G401 (cell line): ENCODE results near the gene PDE6A. TPM values are rescaled to one million over a fixed set of nuclear protein-coding genes. Genes with fewer than 3 reads are reported as not detected.
"Not testable (repeated sequence)": the region's sequence is repeated elsewhere in the genome, so short reads cannot be mapped to it uniquely, and the experiment has no call there.

Experiments
- DNase-seq: peaks from one replicate; pipeline ENCODE4 v3.0.0-alpha.2; 2015; ENCODE audit warnings: low spot score
- in situ Hi-C: cut with HindIII; loops from 2 replicates; pipeline ENCODE4 v1.10.0; 2016; ENCODE audit warnings: low sequenced_read_pairs, mixed read lengths
- total RNA-seq: library from RNA; depleted of rRNA; stranded (reverse); fragments of >200 nt; shearing (Covaris generic); gene quantifications from 2 replicates; pipeline ENCODE4 v1.2.3, GENCODE V29; 2014

PDE6A gene
- total RNA-seq, 1 experiment from 2014 or later, result not detected

DNA sequence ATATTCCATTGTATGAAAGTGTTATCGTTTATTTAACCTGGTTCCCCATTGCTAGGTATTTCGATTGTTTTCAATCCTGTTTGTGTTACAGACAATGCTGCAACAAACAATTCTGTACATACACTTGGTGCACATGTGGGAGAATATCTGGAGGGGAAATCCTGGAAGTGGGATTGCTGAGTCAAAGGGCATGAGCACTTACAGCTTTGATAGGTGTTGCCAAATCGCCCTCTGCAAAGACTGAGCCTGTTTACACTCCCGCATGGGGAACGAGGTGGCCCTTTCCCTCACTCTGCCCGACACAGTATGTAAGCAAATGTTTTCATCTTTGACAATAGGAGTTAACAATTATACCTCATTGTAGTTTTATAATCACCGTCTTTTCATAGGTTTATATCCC, 66.2 kb downstream of the PDE6A start:
- no peak for DNase-seq
- in situ Hi-C loops, result no loop called here

DNA sequence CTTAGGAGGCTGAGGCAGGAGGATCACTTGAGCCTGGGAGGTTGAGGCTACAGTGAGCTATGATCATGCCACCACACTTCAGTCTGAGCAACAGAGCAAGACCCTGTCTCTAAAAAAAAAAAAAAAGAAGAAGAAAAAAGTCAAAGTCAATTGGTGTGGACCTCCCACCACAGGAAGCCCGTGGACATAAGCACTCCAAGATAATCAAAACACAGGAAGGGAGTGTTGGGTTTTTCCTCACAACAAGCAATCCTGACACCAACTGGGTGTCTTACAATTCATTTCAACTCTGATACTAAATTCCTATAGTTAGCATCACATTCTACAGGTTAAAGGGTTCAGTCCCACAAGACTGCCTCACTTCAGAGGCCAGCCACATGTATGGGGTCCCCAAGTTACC, 70.7 kb downstream of the PDE6A start:
- DNase-seq, result no peak
- in situ Hi-C loops, result no loop called here

DNA sequence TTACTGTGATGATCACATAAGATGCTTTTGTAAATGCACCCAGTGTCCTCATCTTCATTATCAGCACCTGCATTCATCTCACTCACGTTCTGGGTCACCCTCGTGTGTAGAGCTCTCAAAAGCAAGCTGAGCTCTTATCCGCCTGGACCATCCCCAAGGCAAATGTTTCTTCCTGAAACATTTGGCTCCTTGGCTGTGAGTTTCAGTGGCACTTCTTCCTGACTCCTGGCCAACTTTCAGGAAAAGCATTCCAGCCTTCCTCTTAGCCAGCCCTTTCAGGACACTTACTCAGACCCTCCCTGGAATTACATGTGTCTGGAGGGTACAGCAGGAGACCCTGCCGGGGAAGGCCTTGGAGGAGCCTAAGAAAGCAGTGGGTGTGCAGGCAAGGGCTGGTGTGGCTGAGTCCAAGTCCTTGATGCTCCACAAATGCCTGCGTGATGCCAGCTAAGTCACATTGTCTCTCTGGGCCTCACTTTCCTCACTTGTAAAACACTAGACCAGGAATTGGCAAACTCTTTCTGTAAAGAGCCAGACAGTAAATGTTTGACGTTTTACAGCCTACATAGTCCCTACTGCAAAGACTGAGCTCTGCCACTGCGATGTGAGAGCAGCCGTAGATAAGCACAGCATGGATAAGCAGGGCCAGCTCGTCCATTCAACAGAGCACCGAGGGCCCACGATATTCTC, 72.1 kb downstream of the PDE6A start:
- in situ Hi-C loops, result no loop called here
- DNase-seq, result peak; percentile 18

DNA sequence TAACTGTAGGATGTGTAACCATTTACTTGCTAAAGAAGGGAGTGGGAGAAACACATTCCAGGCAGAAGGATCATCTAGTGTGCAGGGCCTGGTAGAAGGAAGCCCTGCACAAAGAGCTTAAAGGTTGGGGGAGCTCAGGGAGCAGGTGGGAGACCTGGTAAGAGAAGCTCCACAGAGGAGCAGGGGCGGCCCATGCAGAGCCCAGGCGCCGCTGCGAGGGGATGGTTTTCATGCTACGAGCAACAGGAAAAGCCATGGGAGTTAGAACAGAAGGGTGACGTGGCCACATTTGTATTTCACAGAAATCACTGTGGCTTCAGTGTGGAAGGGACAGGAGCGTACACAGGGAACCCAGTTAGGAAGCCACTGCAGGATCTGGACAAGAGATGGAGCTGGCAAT, 73.1 kb downstream of the PDE6A start:
- no peak for DNase-seq
- in situ Hi-C loops, result no loop called here

DNA sequence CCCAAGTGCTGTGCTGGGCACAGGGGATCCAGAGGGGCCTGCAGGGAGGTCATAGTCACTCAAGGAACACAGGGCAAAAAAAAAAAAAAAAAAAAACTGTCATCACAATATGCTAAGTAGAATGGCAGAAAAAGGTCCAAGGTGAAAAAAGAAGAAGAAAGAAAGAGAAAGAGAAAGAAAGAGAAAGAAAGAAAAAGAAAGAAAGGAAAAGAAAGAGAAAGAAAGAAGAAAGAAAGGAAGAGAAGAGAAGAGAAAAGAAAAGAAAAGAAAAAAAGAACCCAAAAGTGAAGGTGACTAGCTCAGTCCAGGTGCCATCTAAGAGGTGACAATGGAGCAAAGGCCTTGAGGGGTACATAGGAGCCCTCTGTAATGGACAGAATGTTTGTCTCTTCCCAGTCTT, 73.9 kb downstream of the PDE6A start:
- no peak for DNase-seq
- in situ Hi-C loops, result no loop called here

DNA sequence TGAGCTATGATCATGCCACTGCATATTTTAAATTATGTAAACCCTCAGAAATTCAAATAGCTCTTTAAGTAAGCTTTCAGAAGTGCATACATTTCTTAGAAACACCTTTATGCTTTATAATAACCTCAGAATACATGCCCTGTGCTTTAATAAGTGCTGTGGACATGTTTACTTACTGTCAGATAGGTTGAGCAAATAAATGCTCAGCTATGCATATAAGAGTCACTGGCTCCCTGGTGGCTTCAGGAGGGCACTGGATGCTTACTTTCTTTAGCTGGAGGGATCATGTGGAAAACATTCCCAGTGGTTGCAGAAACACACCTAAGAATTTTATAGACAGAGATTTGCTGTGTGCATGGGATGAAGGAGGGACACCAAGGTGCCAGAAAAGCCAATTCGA, 74.4 kb downstream of the PDE6A start:
- no peak for DNase-seq
- in situ Hi-C loops, result no loop called here

DNA sequence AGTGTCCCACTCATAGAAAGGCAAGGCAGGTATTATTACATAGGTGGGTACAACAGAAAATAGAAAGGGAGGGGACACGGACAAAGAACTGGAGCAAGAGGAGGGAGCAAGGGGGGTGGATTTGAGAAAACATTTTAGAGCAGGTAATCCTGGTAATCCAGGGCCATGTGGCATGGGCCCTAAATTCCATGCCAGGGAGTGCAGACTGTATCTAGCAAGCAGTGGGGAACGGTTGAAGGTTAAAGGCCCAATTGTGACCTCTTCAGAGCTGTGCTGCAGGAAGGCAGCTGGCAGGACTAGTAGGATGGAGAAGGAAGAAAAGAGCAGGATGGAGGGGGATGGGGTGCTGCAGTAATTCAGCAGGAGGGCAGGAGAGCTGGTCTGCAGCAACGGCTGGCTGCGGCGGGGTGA, 75.2 kb downstream of the PDE6A start:
- DNase-seq, result no peak
- in situ Hi-C loops, result no loop called here

DNA sequence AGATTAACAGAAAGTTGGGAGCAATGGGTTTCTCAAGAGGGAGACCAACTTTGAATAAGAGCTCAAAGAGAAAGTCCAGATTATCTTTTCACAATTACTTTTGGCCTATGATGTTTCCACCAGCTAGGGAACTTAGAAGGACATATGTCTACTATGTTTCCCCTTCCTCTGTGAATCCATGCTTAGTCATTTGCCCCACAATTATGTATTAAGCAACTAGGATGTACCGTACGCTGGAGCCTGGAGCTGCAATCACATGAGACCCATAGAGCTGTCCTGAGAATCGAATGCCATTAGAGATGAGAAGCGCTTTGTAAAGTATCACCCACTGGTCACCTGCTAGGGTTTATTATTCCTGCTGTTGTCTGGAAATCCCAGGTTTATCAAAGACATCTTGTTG, 78.8 kb downstream of the PDE6A start:
- in situ Hi-C loops, result no loop called here

DNA sequence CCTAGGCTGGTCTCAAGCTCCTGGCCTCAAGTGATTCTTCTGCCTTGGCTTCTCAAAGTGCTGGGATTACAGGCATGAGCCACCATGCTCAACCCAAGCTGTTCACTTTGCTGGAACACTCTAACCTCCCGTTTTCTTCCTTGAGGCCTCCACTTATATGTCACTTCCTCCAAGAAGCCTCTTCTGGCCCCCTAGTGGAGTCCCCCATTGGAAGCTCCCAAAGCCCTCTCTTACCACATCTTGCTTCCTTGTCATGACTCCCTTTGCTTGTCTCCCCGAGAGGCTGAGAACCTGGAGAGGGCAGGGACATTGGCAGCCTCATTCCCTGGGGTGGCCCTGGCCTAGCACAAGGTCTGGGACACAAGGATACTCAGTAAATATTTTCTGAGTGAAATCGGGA, 80.8 kb downstream of the PDE6A start:
- in situ Hi-C loops, result no loop called here
- DNase-seq, result no peak

More for the DNA sequence above, 78.8 kb downstream of the PDE6A start:
- no peak for DNase-seq

DNA sequence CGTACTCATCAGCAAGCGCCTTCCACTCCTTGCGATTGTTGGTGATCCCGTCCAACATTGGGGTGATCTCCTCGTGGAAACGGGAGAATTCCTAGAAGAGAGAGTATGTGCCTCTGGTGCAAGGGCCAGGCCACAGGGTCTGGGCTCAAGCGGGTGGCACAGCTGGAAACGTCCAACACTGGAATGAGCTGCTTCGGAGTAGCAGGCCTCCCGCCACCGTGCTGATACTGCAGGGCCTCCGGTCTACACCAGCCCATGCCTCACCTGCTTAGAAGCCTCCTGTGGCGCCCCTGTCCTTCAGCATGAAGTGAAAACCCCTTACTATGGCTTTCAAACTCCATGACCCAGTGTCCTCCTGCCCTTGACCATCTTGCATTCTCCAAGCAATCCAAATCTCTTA, 81.4 kb downstream of the PDE6A start:
- no peak for DNase-seq
- in situ Hi-C loops, result no loop called here

DNA sequence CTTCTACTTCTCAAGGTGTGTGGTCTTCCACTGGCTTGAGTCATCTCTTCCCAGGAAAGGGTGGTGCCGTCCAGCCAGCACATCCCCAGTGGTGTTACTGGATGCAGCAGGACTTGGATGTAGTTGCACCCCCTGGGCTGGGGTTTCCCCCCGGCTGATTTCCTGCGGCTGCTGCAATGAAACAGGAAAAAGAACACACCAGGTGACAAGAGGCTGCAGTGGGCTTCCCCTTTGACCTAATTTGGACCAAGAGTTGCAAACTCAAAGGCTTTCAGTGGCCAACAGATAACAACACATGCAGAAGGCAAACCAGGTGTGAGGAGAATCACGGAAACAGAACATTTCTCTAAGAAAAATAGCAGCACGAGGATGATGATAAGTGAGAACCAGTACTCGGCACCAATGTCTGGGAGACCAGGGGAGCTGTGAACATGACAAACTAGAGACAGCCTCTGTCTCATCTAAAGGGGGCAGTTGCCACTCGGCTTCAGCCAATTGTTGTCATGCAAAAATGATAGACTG, 83.7 kb downstream of the PDE6A start:
- in situ Hi-C loops, result no loop called here
- DNase-seq, result no peak

DNA sequence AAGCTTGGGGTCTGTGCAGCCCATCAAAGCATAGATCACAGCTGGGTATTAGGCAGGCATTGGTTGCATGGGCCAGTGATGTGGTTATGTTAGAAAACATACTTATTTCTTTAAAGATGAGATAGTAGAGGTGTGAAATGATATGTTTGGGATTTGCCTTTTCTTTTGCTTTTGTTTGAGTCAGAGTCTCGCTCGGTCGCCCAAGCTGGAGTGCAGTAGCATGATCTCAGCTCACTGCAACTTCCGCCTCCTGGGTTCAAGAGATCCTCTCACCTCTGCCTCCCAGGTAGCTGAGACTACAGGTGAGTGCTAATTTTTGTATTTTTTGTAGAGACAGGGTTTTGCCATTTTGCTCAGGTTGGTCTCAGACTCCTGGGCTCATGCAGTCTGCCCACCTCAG, 84.8 kb downstream of the PDE6A start:
- in situ Hi-C loops, result no loop called here

DNA sequence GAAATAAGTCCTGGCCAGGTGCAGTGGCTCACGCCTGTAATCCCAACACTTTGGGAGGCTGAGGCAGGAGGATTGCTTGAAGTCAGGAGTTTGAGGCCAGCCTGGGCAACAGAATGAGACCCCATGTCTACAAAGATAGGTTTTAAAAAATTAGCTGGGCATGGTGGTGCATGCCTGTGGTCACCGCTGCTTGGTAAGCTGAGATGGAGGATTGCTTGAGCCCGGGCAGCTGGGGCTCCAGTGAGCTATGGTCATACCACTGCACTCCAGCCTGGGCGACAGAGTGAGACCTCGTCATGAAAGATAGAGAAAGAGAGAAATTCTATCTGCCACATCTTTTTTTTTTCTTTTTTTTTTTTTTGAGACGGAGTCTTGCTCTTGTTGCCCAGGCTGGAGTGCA, 86.1 kb downstream of the PDE6A start:
- in situ Hi-C loops, DNase-seq: not testable (repeated sequence)

More for the DNA sequence above, 84.8 kb downstream of the PDE6A start:
- no peak for DNase-seq

DNA sequence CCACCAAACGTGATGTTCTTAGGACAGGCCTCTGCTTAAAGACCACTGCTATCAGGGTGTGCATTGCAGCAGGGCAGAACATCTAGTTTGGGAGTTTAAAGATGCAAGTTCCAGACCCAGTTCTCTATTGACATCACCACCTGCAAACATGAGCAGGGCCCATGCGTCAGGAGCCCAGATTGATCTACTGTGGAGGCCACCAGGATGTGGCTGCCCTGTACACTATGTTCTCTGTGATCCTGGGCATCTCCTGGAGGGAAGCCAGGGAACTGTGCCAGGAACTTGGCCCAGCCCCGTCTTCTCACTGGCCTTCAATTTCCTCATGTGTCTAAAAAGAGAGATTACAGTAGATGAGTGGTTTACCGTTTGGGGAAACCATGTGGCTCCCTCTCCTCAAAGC, 87.1 kb downstream of the PDE6A start:
- in situ Hi-C loops, result no loop called here
- peak; percentile 97 for DNase-seq

DNA sequence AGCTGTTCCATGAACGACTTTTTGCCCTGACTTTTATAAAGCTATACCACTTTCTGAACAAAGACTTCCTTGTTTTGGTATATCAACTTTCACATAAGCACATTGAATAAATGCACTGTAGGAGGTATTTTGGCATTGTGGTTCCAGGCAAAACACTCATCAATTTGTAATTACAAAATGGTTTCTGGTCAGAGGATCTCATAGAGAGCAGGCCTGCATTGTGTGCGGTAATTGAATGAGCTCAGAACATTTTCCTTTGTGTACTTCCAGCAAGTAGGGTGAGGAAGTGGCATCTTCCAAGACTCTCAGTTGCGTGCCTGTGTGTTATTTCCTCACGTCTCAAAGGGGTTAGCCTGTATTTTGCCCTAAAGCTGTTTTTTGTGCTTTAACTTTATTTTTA, 89.2 kb downstream of the PDE6A start:
- no peak for DNase-seq
- in situ Hi-C loops, result no loop called here

DNA sequence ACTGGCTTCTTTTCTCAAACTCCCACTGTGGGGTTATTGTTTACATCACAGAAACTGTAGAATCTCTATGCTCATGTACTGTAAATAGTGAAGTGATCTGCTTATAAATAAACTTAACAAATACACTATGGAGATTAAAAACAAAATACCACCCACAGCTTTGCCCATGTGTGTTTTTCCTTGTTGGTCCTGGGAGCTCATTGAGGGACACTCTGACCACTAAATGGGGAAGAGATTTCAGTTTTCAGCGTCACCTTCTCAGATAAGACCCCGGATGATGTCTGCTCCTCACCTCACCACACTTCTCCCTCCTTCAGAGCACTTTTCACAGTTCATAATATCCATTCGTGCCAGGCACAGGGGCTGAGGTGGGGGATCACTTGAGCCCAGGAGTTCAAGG, 89.7 kb downstream of the PDE6A start:
- in situ Hi-C loops, result no loop called here

DNA sequence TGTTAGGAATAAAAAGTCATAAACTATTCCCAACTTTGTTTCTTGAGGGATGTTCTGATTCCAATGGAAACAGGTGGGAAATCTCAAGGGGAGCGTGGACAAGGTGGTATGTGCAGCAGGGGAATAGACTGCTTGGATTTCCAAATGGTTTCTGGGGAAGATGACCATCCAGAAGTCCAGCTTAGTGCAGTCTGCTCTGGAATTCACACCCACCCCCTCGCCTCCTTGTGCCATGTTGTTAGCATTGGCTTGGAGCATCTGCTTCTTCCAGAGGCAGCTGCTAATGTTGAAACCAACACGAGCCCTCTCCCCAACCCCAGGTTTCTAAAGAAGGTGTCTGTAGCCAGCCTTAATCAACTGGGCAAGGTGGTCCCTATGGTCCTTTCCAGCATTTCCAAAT, 90.9 kb downstream of the PDE6A start:
- in situ Hi-C loops, result no loop called here
- no peak for DNase-seq

More for the DNA sequence above, 89.7 kb downstream of the PDE6A start:
- DNase-seq, result no peak

DNA sequence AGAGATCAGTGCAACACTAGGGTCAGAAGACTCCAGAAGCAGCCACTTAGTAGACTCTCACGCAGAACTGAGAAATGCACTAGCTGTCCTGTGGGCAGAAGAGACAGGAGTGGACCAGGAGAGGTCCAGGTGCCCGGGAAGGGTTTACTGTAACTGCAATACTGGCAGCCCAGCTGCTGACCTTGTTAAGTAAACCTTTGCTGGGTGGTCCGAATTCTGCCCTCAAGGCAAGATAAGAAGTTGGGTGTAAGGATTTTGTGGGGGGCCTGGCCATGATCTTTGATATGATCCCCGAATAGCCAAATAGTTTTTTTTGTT, 91.3 kb downstream of the PDE6A start:
- in situ Hi-C loops, result no loop called here
- no peak for DNase-seq

DNA sequence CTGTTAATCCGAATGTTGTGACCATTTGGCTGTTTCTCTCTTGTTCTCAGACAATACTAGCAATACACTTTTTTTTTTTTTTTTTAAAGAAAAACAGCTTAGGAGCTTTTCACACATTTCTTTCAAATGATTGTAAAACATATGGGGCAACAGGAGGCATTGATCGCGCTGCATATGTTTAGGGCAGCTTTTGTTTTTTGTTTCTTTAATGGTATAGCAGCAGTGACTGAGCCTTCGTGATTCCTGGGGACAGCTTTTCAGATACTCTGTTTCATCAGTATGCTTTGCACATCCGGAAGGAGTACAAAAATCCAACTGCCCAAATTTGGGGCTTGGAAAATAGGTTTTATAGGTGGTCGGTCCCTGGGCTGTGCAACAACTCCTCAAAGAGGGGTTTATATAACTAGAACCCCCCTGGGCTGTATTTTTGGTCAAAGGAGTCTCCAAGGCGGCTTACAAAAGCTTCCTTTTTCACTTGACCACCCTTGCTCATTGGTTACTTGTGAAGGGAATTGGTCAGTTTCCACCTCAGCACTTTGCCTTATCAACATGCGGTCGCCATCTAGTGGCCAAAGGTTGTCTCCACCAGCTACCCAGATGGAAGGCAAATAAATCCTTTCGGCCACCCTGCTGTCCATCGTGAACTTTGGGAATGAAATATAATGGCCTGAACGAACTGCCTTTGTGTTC, 91.8 kb downstream of the PDE6A start:
- in situ Hi-C loops, result no loop called here
- DNase-seq, result peak; percentile 93

DNA sequence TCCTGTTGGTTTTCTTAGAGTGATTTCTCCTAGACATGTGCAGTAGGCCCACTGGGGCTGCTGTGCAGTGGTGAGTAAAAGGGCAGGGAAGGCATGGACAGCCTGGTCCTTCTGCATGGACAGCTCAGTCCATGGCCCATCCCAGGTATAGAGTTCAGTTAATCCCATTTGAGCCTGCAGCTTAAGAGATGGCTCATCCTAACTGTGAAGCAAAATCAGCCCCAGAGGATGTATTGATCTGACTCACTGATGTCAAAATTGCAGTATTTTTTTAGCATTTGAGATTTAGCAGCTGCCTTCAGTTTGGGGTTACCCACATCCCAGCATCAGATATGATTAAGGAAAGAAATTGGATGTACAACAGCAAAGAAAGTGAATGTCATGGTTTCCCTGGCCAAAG, 93.4 kb downstream of the PDE6A start:
- no peak for DNase-seq
- in situ Hi-C loops, result no loop called here
